GM12875 (cell line): ENCODE measurements around the gene RASGRP4.

Experiments
- H3K4me3 ChIP-seq: one replicate; pipeline ENCODE4 v1.5.1; 2011; ENCODE audit warnings: low read depth, low read length, control low read depth
- TF ChIP-seq, protein P1 (sequence below): IDR thresholded peaks from 2 replicates; pipeline ENCODE4 v1.5.1; 2011; ENCODE audit warnings: low read depth, mild to moderate bottlenecking, control low read depth, inconsistent platforms, low read length, moderate library complexity, borderline replicate concordance; ENCODE audit not compliant: insufficient read depth

The RASGRP4 gene

GRCh38 chr19:38444026-38444425 lies 18.0 kb upstream of the RASGRP4 start:
- H3K4me3 ChIP-seq: no peak overlapping the region
- TF ChIP-seq, protein P1, sequence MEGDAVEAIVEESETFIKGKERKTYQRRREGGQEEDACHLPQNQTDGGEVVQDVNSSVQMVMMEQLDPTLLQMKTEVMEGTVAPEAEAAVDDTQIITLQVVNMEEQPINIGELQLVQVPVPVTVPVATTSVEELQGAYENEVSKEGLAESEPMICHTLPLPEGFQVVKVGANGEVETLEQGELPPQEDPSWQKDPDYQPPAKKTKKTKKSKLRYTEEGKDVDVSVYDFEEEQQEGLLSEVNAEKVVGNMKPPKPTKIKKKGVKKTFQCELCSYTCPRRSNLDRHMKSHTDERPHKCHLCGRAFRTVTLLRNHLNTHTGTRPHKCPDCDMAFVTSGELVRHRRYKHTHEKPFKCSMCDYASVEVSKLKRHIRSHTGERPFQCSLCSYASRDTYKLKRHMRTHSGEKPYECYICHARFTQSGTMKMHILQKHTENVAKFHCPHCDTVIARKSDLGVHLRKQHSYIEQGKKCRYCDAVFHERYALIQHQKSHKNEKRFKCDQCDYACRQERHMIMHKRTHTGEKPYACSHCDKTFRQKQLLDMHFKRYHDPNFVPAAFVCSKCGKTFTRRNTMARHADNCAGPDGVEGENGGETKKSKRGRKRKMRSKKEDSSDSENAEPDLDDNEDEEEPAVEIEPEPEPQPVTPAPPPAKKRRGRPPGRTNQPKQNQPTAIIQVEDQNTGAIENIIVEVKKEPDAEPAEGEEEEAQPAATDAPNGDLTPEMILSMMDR: no peak

DNA sequence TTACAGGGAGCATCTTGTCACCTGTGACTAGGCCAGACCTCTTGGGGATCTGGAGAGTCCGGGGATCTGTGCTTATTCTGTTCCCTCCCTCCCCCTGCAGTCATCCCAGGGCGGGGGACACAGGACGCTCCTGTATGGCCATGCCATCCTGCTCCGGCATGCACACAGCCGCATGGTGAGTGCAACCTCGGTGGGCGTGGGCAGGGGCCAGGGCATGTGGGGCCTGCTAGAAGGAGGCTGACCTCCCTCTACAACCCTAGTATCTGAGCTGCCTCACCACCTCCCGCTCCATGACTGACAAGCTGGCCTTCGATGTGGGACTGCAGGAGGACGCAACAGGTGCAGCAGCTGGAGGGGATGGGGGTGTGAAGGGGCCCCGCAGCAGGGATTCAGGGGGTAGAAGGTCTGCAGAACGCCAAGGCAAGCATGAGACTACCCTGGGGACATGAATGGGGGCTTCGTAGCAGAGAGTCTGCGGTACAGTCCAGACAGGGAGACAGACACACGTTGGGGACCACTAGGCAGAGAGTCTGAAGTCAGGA lies 17.5 kb upstream of the RASGRP4 start:
- TF ChIP-seq, protein P1: no peak
- no peak overlapping the region for H3K4me3 ChIP-seq

- TF ChIP-seq, protein P1: no peak
- H3K4me3 ChIP-seq: no peak overlapping the region
These were observed 16.7 kb upstream of the RASGRP4 start for GRCh38 chr19:38442736-38443135.

- TF ChIP-seq, protein P1: peak; percentile 19; the same call in 1 of the 2 replicates
- H3K4me3 ChIP-seq: no peak overlapping the region
These were observed 15.8 kb upstream of the RASGRP4 start for GRCh38 chr19:38441657-38442348.

DNA sequence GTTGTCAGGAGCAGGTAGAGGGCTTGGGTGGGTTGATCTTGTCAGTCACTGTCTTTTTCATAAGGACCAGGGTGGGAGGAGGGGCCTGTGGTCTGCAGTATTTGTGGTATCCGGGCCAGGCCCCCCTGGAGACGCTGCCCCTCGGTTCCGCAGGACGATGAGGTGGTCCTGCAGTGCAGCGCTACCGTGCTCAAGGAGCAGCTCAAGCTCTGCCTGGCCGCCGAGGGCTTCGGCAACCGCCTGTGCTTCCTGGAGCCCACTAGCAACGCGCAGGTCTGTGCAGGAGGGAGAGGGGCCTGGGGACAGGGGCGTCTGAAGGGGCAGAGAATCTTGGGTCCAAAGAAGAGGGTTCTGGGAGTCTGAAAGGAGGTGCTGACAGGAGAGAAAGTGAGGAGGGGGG lies 14.6 kb upstream of the RASGRP4 start:
- TF ChIP-seq, protein P1: no peak
- H3K4me3 ChIP-seq: no peak overlapping the region

GRCh38 chr19:38437917-38438316 lies 11.9 kb upstream of the RASGRP4 start:
- H3K4me3 ChIP-seq: no peak overlapping the region
- TF ChIP-seq, protein P1: no peak

DNA sequence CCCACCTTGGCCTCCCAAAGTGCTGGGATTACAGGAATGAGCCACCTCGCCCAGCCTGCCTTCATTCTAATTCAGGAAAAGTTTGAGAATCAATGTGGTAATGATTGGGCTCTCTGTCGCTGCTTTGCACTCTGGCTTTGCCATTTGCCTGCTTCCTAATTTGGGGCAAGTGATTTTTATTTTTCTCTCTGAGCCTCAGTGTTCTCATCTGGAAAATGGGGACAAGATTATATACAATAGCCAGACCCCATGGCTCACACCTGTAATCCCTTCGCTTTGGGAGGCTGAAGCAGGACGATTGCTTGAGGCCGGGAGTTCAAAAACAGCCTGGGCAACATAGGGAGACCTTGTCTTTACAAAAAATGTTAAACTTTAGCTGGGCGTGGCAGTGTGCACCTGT lies 11.3 kb upstream of the RASGRP4 start:
- TF ChIP-seq, protein P1: no peak
- no peak overlapping the region for H3K4me3 ChIP-seq
